ENCODE results near the gene PDGFB.
"Not testable (repeated sequence)": the region's sequence is repeated elsewhere in the genome, so short reads cannot be mapped to it uniquely, and the experiment has no call there.

The PDGFB gene

DNA sequence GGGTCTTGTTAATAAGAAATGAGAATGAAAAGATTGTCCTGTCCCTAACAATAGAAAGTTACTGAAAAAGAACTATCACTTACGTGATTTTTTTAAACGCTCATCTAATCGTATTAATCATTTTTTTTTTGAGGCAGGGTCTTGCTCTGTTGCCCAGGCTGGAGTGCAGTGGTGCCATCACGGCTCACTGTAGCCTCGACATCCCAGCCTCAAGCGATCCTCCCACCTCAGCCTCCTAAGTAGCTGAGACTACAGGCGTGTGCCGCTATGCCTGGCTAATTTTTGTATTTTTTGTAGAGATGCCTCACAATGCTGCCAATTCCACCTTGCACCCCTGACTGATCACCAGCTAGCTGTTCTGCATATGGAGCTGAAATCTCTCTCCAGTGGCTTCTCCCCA, 15.7 kb downstream of the PDGFB start:
- no peak for DNase-seq (ENCODE audit: low read depth, low spot score)

DNA sequence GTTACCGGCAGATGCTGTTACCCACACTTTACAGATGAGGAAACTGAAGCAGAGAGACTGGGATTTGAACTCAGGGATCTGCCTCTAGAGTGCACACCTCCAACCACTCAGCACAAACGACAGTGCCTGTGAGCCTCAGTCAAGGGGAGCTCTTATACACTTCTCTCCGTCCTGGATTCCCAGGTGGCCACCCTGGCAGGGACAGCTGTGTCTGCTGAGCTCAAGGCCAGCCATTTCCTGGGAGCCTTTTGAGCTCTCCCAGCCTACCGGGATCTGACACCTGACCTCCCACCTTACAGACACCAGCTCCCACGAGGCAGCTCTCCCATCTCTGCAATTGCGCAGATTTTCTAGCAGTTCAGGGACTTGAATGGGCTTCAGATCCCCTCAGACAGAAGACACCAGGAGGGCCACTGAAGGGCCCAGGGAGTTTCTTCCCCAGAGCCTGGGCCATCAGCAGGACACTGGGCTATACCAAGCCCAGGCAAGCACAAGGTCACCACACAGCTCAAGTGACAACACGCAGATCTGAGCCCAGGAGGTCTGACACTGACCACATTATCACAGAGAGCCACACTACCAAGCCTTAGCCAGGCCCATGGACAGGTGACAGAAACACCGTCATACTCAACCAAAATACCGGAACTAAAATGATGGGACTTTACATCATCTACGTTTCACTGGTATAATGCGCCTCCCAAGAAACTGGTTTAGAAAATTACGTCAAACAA, 17.1 kb downstream of the PDGFB start:
- DNase-seq (ENCODE audit: low read depth, low spot score) = no peak

DNA sequence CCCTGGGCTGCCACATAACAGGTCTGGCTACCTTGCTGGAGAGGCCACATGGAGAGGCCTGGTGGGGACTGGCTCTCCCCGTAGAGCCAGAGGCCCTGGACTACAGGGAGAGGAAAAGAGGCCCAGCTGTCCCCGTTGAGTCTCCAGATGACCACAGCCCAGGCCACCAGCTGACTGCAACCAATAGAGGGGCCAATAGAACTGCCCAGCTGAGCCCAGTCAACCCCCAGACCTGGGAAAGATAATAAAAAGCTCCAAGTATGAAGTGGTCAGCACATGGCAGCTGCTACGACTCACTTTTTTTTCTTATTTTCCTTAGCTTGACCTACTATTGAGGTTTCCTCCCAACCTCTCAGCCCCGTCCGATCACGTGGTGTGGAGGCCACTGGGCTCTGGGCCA, 18.4 kb downstream of the PDGFB start:
- no peak for DNase-seq (ENCODE audit: low read depth, low spot score)

DNA sequence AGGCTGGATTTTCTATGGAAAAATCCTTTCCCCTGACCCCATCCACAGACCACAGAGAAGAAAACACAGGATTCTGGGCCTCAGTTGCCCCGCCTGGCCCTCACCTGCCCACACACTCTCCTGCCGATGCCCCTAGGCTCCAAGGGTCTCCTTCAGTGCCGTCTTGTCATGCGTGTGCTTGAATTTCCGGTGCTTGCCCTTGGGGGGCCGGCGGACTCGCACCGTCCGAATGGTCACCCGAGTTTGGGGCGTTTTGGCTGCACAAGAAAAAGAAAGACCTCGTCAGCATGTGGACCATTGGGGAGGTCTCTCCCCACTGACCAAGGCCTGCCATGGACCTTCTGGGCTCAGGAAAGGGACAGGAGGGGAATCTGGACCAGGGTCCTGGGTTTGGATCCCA, 19.2 kb downstream of the PDGFB start:
- DNase-seq (ENCODE audit: low read depth, low spot score) = no peak

DNA sequence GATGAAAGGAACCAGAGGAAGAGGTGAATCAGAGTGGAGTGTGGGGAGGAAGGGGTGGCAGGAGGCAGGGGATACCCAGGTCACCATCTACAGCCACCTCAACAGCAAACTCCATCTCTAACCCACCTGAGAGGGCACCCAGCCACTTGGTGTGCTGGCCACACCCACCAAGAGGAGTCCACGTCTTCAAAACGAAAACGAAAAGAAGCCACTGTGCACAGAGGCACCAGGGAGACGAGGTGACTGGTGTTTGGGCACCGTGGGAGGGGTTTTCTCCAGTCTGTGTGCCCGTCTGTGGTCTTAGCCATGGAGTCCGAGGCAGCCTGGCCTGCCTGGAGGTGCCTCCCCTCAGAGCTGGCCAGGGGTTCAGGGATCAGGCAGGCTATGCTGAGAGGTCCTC, 20.2 kb downstream of the PDGFB start:
- DNase-seq (ENCODE audit: low read depth, low spot score) = no peak

DNA sequence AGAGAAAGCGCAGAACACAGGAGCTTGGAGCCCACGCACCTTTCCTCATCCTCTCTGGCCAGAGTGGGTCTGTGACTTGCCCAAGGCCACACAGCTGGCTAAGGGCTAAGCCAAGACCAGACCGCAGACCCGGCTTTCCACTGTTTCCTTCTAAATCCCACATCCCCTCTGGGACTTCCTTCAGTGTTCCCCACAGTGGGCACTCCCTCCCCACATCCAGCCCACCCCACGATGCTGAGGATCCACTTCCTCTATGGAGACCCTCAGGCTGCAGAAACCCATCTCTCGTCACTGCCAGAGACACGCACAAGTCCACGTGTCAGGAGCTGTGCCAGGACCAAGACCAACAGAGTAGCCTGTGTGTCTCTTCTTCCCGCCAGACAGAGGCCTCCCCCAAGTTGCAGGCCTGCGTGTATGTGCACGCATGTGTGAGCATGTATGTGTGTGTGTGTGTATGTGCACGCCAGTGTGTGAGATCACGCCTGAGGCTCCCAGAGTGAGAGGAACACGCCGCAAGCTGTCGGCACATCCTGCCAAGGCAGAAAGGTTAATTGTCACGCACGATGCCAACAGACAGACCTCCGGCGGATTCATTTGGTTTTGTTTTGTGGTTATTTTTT, 21.6 kb downstream of the PDGFB start:
- no peak for DNase-seq (ENCODE audit: low read depth, low spot score)

DNA sequence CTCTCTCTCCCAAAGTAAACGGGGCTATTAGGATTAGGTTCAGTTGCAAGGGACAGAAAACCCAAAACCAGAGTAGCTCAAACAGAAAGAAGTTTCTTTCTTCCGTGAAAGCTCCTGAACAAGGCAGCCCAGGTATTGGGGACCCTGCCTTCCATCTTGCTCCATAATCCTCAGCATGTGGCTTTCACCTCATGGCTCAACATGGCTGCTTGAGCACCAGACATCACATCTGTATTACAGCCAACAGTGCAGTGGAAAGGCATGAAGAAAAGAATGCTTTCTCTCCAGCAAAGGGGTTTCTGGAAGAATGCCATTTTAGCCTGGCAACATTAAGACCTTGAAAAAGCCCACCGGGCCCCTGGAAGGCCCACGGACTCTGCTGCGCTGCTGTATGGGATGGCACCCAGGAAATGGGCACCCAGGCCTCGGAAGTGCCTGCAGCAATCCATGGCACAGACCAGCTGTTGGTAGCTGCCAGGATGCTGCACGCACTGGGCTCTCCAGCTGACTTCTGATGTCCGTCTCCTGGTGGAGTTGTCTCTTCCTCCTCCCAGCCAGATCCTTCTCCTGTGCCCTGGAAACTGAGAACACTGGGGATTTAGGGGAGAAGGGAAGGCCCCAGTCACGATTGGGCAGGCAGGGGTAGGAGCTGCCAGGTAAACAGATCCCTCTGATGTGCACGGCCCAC, 22.6 kb downstream of the PDGFB start:
- no peak for DNase-seq (ENCODE audit: low read depth, low spot score)

DNA sequence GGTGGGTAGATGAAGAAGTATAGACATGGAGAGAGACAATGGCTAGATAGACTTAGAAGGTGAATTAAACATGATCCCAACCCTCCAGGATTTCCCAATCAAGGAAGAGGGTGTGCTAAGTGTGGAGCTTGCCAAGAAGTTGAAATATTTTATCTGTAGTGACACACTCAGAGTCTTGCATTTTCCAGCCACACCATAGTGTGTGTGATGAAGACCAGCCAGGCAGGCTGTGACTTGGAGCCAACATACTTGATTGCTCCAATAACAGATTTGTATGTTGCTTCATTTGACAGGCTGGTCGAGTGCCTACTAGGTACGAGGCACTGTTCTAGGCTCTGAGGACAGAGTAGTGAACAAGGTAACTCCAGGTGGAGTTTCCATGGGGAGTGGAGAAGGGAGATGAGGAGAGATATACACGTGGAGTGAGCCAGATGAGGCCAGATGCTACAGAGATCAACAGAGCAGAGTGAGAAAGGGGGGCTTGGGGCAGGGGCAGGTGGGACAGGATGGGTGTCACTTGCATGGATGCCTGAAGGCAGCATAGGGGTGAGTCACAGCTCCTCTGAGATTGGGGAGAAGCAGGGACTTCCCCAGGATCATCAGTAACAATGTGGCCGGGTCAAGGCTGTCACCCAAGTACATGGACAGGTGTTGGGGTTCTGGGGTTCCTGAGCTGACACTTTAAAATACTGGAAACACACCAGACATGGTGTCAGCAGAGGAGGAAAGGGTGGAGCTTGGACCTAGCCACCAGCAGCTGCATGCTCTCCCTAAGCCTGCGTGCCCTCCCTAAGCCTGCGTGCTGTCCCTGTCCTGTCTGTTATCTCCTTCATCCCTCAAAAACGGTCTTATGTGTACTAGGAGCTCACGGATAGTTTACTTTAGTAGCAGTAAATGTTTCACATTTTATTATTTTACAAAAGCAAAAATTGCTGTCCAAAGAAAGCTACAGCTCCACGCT, 23.6 kb downstream of the PDGFB start:
- no peak for DNase-seq (ENCODE audit: low read depth, low spot score)

DNA sequence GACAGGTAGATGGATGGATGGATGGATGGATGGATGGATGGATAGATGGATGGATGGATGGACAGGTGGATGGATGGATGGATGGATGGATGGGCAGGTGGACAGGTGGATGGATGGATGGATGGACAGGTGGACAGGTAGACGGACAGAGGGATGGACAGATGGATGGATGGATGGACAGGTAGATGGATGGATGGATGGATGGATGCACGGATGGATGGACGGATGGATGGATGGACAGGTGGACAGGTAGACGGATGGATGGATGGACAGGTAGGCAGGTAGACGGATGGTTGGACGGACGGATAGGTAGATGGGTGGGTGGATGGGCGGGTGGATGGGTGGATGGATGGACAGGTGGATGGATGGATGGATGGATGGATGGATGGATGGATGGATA, 24.3 kb downstream of the PDGFB start:
- DNase-seq (ENCODE audit: low read depth, low spot score) = no peak

DNA sequence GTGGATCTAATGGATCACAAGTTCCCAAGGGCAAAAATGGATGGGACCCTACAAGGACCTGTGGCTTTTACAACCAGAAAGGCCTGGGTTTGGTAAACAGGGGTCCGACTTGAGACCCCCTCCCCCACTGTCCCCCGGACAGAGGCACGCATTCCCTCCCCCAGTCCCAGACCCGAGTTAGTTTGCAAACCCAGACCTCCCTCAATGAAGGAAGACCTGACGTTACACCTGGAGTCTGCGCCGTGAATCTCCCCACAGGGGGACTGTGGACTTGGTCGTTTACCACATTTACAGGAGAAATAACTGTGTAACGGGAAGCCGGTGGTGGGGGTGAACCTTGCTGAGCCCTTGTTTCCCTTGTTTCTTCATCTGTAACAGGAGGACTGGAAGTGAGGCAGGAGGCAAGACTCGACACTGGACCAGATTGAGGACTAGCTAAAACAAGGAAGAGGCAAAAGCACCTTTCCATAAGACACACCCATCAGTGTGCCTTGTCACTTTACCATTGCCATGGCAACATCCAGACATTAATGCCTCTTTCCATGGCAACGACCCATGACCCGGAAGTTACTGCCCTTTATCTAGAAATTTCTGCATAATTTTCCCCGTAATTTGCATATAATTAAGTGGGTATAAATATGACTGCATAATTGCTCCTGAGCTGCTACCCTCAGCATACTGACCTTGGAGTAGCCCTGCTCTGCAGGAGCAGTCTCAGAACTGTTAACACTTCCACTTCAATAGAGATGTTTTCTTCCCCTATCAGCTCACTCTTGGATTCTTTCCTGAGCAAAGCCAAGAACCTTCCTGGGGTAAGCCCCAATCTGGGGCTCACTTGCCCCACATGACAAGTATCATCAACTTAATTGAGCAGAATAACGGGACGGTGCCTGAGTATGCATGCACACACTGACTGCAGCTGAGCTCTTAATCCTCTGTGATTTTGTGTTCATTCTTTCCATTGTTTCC, 25.4 kb downstream of the PDGFB start:
- DNase-seq (ENCODE audit: low read depth, low spot score) = no peak

DNA sequence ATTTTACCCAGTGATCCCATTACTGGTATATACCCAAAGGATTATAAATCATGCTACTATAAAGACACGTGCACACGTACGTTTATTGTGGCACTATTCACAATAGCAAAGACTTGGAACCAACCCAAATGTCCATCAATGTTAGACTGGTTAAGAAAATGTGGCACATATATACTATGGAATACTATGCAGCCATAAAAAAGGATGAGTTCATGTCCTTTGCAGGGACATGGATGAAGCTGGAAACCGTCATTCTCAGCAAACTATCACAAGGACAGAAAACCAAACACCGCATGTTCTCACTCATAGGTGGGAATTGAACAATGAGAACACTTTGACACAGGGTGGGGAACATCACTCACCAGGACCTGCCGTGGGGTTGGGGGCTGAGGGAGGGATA, 26.4 kb downstream of the PDGFB start:
- DNase-seq (ENCODE audit: low read depth, low spot score) = not testable (repeated sequence)

DNA sequence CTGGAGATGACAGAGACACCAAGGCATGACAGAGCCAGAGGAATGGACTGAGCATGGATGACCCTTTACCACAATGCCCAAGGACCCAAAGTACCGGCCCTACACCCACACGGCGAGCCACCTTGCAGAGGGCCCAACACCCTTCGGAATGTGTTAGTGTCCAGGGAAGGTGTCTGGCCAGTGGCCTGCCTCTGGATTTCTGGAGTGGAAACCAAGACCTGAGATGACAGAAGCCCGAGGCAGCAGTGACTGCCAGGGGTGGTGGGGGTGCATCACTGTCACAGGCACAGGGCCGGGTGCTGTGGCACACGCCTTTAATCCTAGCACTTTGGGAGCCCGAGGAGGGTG, 28.7 kb downstream of the PDGFB start:
- DNase-seq (ENCODE audit: low read depth, low spot score) = no peak

DNA sequence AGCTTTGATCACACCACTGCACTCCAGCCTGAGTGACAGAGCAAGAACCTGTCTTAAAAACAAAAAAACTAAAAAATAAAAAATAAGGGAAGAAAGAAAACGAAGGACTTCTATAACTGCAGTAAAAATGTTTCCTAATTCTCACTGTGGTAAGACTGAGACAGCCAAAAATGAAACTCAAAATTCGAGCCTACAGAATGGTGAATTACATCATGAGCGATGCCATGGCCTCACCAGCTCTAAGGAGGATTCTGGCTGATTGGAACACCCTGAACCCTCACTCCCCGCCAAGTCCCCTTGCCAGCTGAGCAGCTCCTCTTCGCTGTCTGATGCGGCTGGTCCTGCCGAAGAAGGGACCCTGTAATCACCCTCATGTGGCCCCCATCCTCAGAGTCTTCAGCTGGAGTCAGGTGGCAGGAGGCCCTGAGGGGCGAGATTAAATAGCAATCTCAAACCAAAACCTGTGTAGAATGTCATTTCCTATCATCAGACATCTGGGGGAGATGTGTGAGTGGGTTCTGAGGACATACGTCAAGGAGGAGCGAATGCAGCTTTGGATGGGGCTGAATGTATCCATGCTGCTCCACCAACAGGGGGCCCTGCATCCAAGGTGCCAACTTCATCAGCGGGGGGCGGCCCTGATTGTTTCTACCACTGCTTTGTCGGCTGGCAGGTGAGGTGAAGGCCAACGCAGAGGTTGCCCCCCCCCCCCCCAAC, 29.2 kb downstream of the PDGFB start:
- no peak for DNase-seq (ENCODE audit: low read depth, low spot score)

DNA sequence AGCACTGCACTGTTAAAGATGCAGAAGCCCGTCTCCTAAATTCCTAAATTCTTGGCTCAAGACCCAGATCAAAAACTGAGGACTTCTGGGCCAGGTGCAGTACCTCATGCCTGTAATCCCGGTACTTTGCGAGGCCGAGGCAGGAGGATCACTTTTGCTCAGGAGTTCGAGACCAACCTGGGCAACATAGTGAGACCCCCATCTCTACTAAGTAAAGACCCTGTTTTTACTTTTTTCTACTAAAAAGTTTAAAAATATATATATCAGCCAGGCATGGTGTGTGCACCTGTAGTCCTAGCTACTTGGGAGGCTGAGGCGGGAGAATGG, 29.7 kb downstream of the PDGFB start:
- no peak for DNase-seq (ENCODE audit: low read depth, low spot score)

DNA sequence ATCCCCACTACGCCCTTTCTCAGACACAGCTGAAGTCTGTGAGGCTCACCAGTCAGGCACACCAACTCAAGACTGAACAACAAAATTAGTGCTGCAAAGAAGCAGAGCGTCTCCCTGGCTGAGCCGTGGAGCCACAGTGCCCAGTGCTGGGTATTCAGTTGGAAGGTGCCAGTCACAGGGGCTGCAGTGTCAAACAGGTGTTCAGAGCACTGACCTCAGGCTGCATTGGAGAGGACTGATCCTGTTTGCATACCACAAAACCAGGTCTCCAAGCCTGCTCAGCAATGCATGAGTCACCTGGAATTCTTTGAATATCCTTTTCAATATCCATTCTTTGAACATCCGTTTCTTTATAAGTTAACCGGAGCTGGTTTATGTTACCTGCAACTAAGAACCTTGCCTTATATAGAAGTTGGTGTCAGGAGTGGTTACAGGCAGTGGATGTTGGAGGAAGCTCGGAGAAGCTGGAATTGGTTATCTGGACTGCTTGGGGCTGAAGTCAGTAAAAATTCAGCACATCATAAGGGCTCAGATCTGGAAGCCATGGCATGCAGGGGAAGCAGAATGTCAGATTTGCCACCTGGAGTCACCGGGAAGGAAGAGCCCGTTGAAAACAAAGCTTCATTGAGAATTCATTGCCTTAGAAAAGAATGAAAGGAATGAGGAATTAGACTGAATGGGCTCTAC, 30.3 kb downstream of the PDGFB start:
- DNase-seq (ENCODE audit: low read depth, low spot score) = peak; percentile 59

DNA sequence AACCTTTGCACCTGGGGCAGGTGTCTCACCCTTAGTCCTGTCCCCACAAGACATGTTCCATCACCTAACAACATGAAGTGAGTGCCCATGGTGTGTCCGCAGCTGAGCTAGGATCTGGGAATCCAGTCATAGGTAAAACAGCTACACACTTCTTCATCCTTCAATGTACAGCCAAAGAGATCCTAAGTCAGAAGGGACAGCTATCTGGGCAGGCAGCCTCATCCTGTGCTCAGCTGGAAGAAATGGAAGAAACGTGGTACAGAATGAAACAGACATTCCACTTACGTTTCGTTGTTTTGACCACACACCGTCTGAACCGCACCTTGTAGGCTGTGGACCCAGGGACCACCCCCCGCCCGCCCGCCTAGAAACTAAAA, 30.8 kb downstream of the PDGFB start:
- DNase-seq (ENCODE audit: low read depth, low spot score) = no peak

DNA sequence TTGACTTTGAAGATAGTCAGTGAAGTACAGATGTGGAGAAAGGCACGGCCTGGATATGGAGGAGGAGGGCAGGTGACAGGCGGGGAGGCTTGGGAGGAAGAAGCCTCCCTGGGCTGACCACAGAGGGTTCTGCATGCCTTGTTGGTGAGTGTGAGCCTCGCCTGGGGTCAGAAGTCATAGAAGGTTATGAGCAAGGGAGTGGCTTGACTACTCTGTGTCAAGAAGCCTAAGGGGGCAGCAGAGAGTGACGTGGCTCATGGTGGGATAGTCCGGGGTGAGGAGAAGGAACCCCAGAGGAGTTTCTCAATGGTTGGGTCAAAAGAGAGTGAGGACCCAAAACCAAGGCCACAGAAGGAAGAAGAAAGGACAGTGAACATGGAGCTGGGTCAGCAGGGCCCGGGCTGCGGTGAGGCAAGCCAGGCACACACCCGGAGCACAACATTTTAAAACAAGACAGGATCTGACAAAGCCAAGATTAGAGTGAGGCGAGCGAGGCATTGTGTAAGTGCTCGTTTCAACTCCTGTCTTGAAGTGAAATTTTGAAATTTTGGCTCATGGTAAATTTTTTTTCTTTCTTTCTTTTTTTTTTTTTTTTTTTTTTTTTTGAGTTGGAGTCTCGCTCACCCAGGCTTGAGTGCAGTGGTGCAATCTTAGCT, 31.9 kb downstream of the PDGFB start:
- no peak for DNase-seq (ENCODE audit: low read depth, low spot score)

DNA sequence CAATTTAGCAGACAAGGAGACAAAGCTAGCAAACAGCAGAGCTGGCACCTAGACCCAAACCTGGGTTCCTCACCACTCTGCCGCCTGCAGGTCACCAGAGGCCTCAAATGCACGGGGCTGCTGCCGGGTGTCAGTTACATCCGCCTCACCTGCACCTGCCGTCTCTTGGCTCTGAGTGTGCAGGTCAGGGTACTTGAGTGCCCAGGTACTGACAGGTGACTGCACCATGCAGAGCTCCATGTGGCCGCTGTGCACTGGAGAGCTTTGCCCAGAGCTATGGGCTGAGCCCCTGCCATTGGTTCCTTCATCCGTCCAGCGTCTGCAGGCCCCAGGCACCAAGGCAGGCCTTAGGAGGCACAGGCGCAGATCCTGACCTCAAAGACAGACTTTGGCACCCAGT, 35.0 kb downstream of the PDGFB start:
- DNase-seq (ENCODE audit: low read depth, low spot score) = no peak

DNA sequence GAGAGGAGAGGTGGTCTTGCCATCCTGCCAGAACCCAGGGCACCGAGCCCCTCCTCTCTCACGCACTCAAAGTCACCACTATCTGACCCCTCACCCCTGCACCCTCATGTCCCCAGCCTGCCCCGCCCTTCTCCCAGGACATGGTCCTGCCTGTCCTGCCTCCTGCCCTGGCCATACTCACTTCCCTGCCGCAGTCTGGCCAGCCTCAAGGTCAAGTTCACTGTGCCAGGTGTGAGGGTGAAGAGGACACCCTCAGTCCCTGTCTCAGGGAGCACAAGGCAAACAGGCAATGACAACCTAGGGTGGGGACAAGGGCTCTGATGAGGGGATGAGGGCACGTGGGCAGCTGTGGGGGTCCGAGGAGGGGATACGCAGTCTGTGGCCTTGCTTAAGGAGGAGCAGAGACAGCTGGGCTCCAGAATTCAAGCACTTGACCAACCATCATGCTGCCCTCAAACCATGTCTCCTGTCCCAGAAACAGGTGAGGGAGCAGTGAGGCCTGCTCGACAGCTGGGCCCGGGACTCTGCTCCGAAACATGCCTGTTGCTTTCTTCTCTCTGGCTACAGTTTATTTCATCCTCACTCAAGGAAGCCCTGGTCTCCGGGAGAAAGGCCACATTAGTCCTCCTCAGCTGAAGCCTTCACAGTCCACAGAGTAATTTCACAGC, 36.6 kb downstream of the PDGFB start:
- DNase-seq (ENCODE audit: low read depth, low spot score) = no peak

Measured in astrocyte of the hippocampus (primary cell).